NT2/D1 (cell line): Measurements from ENCODE around the gene OR2B2.

Source experiments
- SUZ12 ChIP-seq: IDR thresholded peaks from 2 replicates; pipeline ENCODE4 v1.6.1; 2011; ENCODE audit not compliant: insufficient read length, insufficient read depth; ENCODE audit errors: extremely low read depth
- YY1 ChIP-seq: IDR thresholded peaks from 2 replicates; pipeline ENCODE4 v1.6.1; 2011; ENCODE audit not compliant: insufficient read length, insufficient read depth
- ZNF274 ChIP-seq: IDR thresholded peaks from 2 replicates; pipeline ENCODE4 v1.6.1; 2011; ENCODE audit warnings: mild to moderate bottlenecking, low read depth, low read length

DNA sequence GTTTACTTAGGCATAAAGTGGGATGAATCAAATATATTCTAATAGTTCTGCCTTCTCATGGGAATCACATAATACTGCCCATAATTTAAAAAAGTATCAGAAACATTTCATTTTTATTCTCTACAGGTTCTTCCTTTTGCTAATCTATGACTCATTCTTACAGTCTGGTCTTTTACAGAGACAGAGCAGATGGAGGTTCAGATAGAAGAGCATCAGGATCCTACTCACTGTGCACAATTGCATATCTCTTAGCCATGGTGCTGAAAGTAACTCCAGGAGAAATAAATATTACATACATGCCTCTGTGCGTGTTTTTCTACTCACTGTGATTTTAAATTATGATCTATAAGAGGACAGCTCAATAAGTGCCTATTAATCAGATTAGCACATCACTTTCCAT lies 28.6 kb upstream of the OR2B2 start:
- TF ChIP-seq YY1, result no peak
- no peak for TF ChIP-seq ZNF274
- no peak for TF ChIP-seq SUZ12
